HepG2 (cell line): Measurements from ENCODE around the gene LRRC40. TPM values are rescaled to one million over a fixed set of nuclear protein-coding genes. Genes with fewer than 3 reads are reported as not detected.
A peak's percentile ranks its signal among the peaks of the same experiment; 100 is the strongest.

Experiments
- AGO2 ChIP-seq: fragments of 200-400 bp; formaldehyde crosslinking; optimal IDR thresholded peaks from 2 replicates; pipeline ENCODE3; 2017; ENCODE audit warnings: mild to moderate bottlenecking, low read depth, low read length, moderate library complexity
- BATF2 ChIP-seq: sonication (generic); formaldehyde crosslinking; IDR thresholded peaks from 2 replicates; pipeline ENCODE4 v1.8.0; 2022; ENCODE audit warnings: mild to moderate bottlenecking, missing genetic modification reagents, moderate library complexity
- HMG20B ChIP-seq: conservative IDR thresholded peaks from 2 replicates; pipeline ENCODE4 v1.6.1; 2016; ENCODE audit warnings: missing genetic modification reagents, missing compliant biosample characterization
- NFRKB ChIP-seq: fragments of 450-650 bp; IDR thresholded peaks from 2 replicates; pipeline ENCODE4 v1.6.1; 2017
- SP2 ChIP-seq: sonication (generic); formaldehyde crosslinking; IDR thresholded peaks from 2 replicates; pipeline ENCODE4 v1.5.1; 2020; ENCODE audit warnings: mild to moderate bottlenecking, missing genetic modification reagents
- ZBTB34 ChIP-seq: sonication (generic); formaldehyde crosslinking; IDR thresholded peaks from 2 replicates; pipeline ENCODE4 v1.8.0; 2022; ENCODE audit warnings: mild to moderate bottlenecking, missing genetic modification reagents
- ZNF816 ChIP-seq: sonication (generic); formaldehyde crosslinking; IDR thresholded peaks from 2 replicates; pipeline ENCODE4 v1.8.0; 2022; ENCODE audit warnings: missing genetic modification reagents, mild to moderate bottlenecking, borderline replicate concordance
- polyA plus RNA-seq, 8 experiments: library from polyadenylated mRNA; depleted of rRNA in 3 of 8; stranded (reverse) in 7 of 8; unstranded in 1 of 8; fragments of >200 nt; fragmentation: Illumina TruSeq in 4 of 8; extraction: Trizol in 4 of 8; gene quantifications; 2 replicates each; pipeline versions ENCODE4 v1.2.1 to v1.2.3, GENCODE V29; 2011 to 2016; ENCODE audit warnings: low read depth in 4 of 8, missing spikeins in 1 of 8, mixed read lengths in 1 of 8; ENCODE audit not compliant: insufficient read depth in 1 of 8
- total RNA-seq, 5 experiments: library from RNA; depleted of rRNA; stranded (reverse); fragments of >200 nt; fragmentation: Illumina TruSeq; extraction: Trizol; gene quantifications; 2 replicates each; pipeline ENCODE4 v1.2.3, GENCODE V29; 2016; ENCODE audit warnings: low read depth in 1 of 5
- TF ChIP-seq, protein P1 (sequence below), 2 experiments: fragments of 450-650 bp in 1 of 2; sonication (generic) in 1 of 2; formaldehyde crosslinking in 1 of 2; IDR thresholded peaks; 2 replicates each; pipeline versions ENCODE4 v1.6.1 to v1.8.0; 2016 to 2022; ENCODE audit warnings: antibody characterized with exemption in 1 of 2, mild to moderate bottlenecking in 1 of 2, missing genetic modification reagents in 1 of 2
- TF ChIP-seq, protein P2 (sequence below): sonication (generic); formaldehyde crosslinking; IDR thresholded peaks from 2 replicates; pipeline ENCODE4 v1.4.0; 2020; ENCODE audit warnings: mild to moderate bottlenecking, missing genetic modification reagents, borderline replicate concordance
- TF ChIP-seq, protein P3 (sequence below): sonication (generic); formaldehyde crosslinking; IDR thresholded peaks from 2 replicates; pipeline ENCODE4 v1.5.0; 2020; ENCODE audit warnings: missing genetic modification reagents, mild to moderate bottlenecking, borderline replicate concordance

The LRRC40 gene
- total and polyA plus RNA-seq, 2 of the 13 experiments (the other 11 are each of a cell fraction or from before 2014, with no cell fraction given) = 10.3 to 32.7 TPM

GRCh38 chr1:70205434-70206118 lies at the start of gene LRRC40 (continued):
- TF ChIP-seq ZBTB34 (CRISPR knock-in tag) (peak; percentile 52; the same call in 1 of the 2 replicates), AGO2 (peak; percentile 43), ZNF816 (peak; percentile 59; the same call in 1 of the 2 replicates), HMG20B (CRISPR knock-in tag) (peak; percentile 50; the same call in 1 of the 2 replicates), NFRKB (no peak), BATF2 (CRISPR knock-in tag) (no peak), SP2 (CRISPR knock-in tag) (0 out of 2 replicates have a peak, but pooled peaks have one; percentile 23)
- TF ChIP-seq, protein P1, sequence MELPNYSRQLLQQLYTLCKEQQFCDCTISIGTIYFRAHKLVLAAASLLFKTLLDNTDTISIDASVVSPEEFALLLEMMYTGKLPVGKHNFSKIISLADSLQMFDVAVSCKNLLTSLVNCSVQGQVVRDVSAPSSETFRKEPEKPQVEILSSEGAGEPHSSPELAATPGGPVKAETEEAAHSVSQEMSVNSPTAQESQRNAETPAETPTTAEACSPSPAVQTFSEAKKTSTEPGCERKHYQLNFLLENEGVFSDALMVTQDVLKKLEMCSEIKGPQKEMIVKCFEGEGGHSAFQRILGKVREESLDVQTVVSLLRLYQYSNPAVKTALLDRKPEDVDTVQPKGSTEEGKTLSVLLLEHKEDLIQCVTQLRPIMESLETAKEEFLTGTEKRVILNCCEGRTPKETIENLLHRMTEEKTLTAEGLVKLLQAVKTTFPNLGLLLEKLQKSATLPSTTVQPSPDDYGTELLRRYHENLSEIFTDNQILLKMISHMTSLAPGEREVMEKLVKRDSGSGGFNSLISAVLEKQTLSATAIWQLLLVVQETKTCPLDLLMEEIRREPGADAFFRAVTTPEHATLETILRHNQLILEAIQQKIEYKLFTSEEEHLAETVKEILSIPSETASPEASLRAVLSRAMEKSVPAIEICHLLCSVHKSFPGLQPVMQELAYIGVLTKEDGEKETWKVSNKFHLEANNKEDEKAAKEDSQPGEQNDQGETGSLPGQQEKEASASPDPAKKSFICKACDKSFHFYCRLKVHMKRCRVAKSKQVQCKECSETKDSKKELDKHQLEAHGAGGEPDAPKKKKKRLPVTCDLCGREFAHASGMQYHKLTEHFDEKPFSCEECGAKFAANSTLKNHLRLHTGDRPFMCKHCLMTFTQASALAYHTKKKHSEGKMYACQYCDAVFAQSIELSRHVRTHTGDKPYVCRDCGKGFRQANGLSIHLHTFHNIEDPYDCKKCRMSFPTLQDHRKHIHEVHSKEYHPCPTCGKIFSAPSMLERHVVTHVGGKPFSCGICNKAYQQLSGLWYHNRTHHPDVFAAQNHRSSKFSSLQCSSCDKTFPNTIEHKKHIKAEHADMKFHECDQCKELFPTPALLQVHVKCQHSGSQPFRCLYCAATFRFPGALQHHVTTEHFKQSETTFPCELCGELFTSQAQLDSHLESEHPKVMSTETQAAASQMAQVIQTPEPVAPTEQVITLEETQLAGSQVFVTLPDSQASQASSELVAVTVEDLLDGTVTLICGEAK (IDR thresholded peaks at IDR 0.05) = no peak
- TF ChIP-seq, protein P1 (CRISPR knock-in tag; IDR thresholded peaks at IDR 0.05) = peak; percentile 95
- TF ChIP-seq, protein P2, sequence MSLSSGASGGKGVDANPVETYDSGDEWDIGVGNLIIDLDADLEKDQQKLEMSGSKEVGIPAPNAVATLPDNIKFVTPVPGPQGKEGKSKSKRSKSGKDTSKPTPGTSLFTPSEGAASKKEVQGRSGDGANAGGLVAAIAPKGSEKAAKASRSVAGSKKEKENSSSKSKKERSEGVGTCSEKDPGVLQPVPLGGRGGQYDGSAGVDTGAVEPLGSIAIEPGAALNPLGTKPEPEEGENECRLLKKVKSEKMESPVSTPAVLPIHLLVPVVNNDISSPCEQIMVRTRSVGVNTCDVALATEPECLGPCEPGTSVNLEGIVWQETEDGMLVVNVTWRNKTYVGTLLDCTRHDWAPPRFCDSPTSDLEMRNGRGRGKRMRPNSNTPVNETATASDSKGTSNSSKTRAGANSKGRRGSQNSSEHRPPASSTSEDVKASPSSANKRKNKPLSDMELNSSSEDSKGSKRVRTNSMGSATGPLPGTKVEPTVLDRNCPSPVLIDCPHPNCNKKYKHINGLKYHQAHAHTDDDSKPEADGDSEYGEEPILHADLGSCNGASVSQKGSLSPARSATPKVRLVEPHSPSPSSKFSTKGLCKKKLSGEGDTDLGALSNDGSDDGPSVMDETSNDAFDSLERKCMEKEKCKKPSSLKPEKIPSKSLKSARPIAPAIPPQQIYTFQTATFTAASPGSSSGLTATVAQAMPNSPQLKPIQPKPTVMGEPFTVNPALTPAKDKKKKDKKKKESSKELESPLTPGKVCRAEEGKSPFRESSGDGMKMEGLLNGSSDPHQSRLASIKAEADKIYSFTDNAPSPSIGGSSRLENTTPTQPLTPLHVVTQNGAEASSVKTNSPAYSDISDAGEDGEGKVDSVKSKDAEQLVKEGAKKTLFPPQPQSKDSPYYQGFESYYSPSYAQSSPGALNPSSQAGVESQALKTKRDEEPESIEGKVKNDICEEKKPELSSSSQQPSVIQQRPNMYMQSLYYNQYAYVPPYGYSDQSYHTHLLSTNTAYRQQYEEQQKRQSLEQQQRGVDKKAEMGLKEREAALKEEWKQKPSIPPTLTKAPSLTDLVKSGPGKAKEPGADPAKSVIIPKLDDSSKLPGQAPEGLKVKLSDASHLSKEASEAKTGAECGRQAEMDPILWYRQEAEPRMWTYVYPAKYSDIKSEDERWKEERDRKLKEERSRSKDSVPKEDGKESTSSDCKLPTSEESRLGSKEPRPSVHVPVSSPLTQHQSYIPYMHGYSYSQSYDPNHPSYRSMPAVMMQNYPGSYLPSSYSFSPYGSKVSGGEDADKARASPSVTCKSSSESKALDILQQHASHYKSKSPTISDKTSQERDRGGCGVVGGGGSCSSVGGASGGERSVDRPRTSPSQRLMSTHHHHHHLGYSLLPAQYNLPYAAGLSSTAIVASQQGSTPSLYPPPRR (CRISPR knock-in tag) = peak; percentile 64; the same call in 1 of the 2 replicates
- TF ChIP-seq, protein P3, sequence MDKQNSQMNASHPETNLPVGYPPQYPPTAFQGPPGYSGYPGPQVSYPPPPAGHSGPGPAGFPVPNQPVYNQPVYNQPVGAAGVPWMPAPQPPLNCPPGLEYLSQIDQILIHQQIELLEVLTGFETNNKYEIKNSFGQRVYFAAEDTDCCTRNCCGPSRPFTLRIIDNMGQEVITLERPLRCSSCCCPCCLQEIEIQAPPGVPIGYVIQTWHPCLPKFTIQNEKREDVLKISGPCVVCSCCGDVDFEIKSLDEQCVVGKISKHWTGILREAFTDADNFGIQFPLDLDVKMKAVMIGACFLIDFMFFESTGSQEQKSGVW (CRISPR knock-in tag) = 0 out of 2 replicates have a peak, but pooled peaks have one; percentile 50
